NCI-H526 (cell line): ENCODE measurements around the gene PDCD6IP.
"Not testable (repeated sequence)": the region's sequence is repeated elsewhere in the genome, so short reads cannot be mapped to it uniquely, and the experiment has no call there.

ENCODE experiments used
- DNase-seq, 2 experiments: peaks; one replicate each; lab custom pipeline; 2025; lab: John Stamatoyannopoulos, UW

The PDCD6IP gene

GRCh38 chr3:33850599-33850998 is 52.2 kb downstream of the PDCD6IP start:
- DNase-seq: not testable (repeated sequence)

DNA sequence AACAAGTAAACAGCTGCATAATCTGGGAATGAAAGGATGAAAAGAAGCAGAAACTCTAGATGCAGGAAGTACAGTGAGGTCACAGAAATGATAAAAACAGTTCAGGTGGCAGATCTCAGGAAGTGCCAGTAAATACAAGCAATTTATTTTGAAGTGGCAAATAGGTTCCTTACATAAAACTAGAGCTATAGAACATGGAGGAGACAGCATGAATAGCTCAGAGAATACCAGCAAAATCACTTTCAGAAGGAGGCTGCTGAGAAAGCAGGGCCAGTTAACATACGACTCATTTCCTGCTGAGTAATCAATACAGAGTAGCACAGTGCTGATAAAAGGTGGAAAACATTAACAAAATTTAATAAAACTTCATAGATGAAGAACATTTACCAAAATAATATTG is 57.0 kb downstream of the PDCD6IP start:
- not testable (repeated sequence) for DNase-seq

DNA sequence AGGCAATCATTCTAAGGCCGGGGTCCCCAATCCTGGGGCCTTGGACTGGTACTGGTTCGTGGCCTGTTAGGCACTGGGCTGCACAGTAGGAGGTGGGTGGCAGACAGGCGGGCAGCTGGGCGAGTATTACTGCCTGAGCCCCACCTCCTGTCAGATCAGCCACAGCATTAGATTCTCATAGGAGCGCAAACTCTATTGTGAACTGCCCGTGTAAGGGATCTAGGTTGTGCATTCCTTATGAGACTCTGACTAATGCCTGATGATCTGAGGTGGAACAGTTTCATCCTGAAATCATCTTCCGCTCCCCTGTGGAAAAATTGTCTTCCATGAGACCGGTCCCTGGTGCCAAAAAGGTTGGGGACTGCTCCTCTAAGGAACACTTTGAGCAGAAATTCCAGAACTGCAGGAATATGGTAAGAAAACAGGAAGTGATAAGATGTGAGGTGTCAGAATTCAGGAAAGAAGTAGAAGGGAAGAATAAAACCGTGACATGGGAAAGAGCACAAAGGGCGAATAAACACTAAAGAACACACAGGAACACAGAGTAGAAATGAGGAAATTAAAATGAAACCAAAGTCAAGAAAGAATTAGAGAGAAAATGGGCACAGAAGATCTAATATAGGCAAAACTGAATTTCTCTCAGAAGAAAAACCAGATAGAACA is 57.6 kb downstream of the PDCD6IP start:
- DNase-seq: no peak

- DNase-seq: not testable (repeated sequence)
Measured at GRCh38 chr3:33857701-33858100, 59.3 kb downstream of the PDCD6IP start.

DNA sequence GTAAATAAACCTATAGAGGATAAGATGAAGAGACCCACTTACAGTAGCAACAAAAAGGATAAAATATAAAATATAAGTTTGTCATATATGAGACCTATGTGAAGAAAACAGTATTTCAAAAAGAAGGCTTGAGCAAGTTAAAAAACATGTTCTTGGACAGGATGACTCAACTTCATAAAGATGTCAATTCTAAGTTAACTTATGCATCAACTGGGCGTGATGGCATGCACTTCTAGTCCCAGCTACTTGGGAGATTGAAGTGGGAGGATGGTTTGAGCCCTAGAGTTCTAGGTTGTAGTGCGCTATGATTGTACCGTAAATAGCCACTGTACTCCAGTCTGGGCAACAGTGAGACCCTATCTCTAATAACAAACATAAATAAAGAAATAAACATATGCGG is 59.7 kb downstream of the PDCD6IP start:
- no peak for DNase-seq

GRCh38 chr3:33860373-33861050 is 62.1 kb downstream of the PDCD6IP start:
- no peak for DNase-seq

DNA sequence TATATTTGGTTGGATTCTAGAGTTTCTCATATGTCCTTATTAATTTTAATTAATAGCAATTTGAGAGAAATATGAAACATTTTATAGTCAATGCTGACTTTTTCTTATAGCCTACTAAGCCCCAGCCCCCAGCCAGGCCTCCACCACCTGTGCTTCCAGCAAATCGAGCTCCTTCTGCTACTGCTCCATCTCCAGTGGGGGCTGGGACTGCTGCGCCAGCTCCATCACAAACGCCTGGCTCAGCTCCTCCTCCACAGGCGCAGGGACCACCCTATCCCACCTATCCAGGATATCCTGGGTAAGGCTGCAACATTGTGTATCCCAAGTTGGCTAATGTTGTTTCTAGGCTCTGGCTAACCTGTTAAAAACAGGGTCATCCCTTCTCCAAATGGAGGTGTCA is 66.7 kb downstream of the PDCD6IP start:
- DNase-seq: no peak

DNA sequence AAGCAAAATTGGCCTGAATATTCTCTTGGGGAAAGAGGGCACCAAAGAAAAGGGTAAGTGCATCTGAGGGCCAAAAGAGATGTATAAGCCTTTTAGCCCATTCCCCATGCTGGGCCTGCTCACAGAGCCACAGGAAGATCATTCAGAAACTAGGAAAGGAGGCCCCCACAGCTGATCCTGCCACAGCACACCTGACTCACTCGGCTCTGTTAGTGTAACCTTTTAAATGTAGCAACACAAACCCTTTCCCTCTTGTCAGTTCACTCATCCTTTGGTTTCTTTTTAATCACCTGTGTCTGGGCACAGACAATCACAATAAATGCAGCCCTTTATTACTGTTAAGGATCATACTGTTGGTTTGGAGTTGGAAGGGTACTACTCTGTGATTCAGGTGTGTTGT is 69.9 kb downstream of the PDCD6IP start:
- DNase-seq: no peak

- DNase-seq: no peak
Measured at GRCh38 chr3:33869977-33870376, 71.5 kb downstream of the PDCD6IP start.

GRCh38 chr3:33874815-33875214 is 76.4 kb downstream of the PDCD6IP start:
- no peak for DNase-seq

DNA sequence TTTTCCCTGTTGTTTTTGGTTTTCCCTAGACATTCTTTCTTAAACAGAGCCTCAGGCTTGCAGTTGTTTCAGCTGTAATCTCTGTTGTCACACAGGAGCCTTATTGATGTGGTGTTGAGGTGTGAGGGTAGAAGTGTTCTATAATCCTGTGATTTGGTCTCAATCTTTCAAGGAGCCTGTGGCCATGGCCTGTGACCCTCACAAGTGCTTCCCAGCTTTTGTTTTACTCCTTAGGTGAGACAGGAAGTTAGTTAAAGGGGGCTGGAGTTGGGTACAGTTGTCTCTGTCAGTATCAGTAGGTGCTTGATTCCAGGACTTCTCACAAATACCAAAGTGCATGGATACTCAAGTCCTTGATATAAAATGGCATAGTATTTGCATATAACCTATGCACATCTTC is 77.2 kb downstream of the PDCD6IP start:
- no peak for DNase-seq

DNA sequence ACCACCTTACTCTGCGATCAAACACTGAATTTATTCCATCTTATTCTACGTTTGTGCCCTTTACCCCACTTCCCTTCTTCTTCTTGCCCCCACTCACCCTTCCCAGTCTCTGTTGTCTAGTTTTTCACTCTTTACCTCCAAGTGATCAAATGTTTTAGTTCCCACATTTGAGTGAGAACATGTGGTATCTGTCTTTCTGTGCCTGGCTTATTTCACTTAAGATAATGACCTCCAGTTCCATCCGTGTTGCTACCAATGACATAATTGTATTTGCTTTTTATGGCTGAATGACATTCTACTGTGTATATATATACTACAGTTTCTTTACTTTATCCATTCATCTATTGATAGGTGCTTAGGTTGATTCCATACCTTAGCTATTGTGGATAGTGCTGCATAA is 78.8 kb downstream of the PDCD6IP start:
- DNase-seq: no peak

- DNase-seq: no peak
Measured at GRCh38 chr3:33879540-33879939, 81.1 kb downstream of the PDCD6IP start.

GRCh38 chr3:33881156-33882064 is 83.0 kb downstream of the PDCD6IP start:
- DNase-seq: no peak

GRCh38 chr3:33882296-33882695 is 83.9 kb downstream of the PDCD6IP start:
- no peak for DNase-seq

DNA sequence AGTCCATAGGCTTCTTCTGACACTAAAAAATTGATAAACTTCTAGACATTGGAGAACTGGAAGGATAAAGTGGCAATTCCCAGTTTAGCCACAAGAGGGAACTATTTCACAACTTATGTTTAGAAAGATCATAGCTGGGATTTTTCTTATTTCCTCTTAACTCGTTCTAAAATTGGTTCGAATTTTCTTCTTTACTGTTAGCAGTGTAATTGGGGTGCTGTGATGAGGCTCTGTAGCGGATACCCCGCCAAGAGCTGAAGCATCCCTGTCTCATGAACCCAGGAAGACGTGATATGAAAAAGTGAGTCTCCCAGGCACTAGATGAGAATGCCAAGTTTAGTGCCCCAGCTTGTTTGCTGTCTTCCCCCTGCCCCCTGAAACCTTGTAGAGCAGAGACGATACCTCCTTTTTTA is 85.1 kb downstream of the PDCD6IP start:
- peak in 1 of 2 experiments; percentile 62 for DNase-seq

DNA sequence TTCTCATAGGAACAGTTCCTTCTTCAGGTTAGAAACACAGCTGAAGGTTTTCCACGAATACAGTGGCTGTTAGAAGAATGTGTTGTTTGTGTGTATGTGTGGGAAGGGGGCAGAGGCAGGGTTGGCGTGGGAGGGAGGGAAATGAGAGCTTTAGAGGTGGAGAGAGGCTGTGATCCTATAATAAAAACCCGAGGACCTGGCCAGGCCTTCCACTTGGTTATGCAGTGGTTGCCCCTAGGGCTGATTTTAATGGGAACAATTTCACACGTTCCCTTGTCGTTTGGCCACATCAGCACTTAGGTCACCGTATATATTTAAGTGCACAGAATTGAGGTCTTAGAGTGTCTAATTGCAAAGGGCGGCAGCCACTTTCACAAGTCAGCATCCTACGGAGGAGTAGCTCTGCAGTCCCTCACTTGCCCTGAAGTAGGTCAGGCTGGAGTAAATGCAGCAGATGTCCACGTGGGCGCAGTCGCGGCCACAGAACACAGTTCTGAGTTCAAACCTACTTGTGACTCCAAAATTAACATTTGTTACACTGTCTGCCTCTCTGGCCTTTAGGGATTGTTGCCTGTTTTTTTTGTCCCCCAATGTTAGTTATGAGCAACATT is 85.6 kb downstream of the PDCD6IP start:
- DNase-seq: peak; percentile 11 to 45

DNA sequence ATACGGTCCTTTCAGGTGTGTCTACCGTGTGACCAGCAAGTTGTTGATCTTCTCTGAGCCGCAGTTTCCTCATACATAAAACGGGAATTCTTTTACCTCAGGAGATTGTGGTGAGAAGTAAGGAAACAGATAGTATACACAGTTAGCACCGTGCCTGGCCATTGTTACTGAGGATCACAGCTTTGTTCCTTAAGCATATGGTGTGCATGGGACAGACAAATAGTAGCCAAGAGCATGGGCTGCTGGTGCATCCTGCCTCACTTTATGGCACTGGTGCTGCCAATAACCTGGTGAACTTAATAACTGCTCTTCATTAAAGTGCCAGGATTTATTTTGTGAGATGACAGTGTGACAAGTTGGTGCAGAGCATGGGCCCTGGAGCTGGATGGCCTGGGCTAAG is 86.3 kb downstream of the PDCD6IP start:
- DNase-seq: no peak

GRCh38 chr3:33885496-33885895 is 87.1 kb downstream of the PDCD6IP start:
- no peak for DNase-seq

GRCh38 chr3:33886015-33886414 is 87.6 kb downstream of the PDCD6IP start:
- no peak for DNase-seq

- DNase-seq: no peak
Measured at GRCh38 chr3:33887478-33887877, 89.0 kb downstream of the PDCD6IP start.

GRCh38 chr3:33889394-33890039 is 91.1 kb downstream of the PDCD6IP start:
- no peak for DNase-seq
